ENCODE measurements around the gene SLC48A1. TPM values are rescaled to one million over a fixed set of nuclear protein-coding genes. Genes with fewer than 3 reads are reported as not detected.
A peak's percentile ranks its signal among the peaks of the same experiment; 100 is the strongest.

Gene SLC48A1
- total and polyA plus RNA-seq, 10 of the 15 experiments (the other 5 are each of a cell fraction or from before 2014, with no cell fraction given): 1.1 to 4.9 (median 1.9) TPM

GRCh38 chr12:47758834-47759690, 14.0 kb upstream of the SLC48A1 start, which contains the start of gene RAPGEF3 (continued):
- TF ChIP-seq SMAD5 (IDR thresholded peaks at IDR 0.05; ENCODE audit: low read depth) (no peak), CREM (IDR thresholded peaks at IDR 0.05; ENCODE audit: low read depth) (no peak), POLR2AphosphoS2 (IDR thresholded peaks at IDR 0.05; ENCODE audit: low read depth, low read length) (no peak), CREB1 (IDR thresholded peaks at IDR 0.05; ENCODE audit: low read depth) (no peak), STAT1 (conservative IDR thresholded peaks at IDR 0.05) (no peak), POLR2A (IDR thresholded peaks at IDR 0.05; ENCODE audit: low read depth, low read length) (peak; percentile 21; the same call in 1 of the 2 replicates)

- Histone ChIP-seq H3K27me3 (replicated peaks in 1 of 2; ENCODE audit: control insufficient read depth in 2 of 2, insufficient read depth in 2 of 2, low read length in 1 of 2) (no peaks in the 10 kb centered on the region), H3K36me3 (ENCODE audit: control insufficient read depth in 2 of 2, insufficient read depth in 2 of 2, low read length in 1 of 2) (no peaks in the 10 kb centered on the region), H3K27ac (ENCODE audit: control insufficient read depth, insufficient read depth) (no peak overlapping the region), H3K4me2 (ENCODE audit: control insufficient read depth, insufficient read depth) (no peak overlapping the region), H2AFZ (ENCODE audit: control insufficient read depth, low read depth, low read length) (no peak overlapping the region), H3K4me3 (no peak overlapping the region), H3K79me2 (ENCODE audit: control insufficient read depth, insufficient read depth, low read length) (no peaks in the 10 kb centered on the region), H3K9ac (ENCODE audit: control insufficient read depth, insufficient read depth, low read length) (no peak overlapping the region), H3K4me1 (ENCODE audit: control insufficient read depth, insufficient read depth, low read length) (peaks cover 6% of the 10 kb centered on the region; the same call in 1 of the 2 replicates), H3K9me3 (replicated peaks; ENCODE audit: control insufficient read depth, insufficient read depth, low read length) (no peaks in the 10 kb centered on the region), H4K20me1 (ENCODE audit: control insufficient read depth, insufficient read depth) (no peaks in the 10 kb centered on the region)
- ChIA-PET SMC1A (ENCODE audit: uncharacterized antibody, unreplicated experiment) (interaction anchor here (0.6 to 12.2 kb wide), 6 partner anchors 8 to 57 kb away, joined by 3 to 277 read pairs (median 4); partner anchors contain the start of gene RPAP3), POLR2A (interaction anchor here (0.9 kb wide), 1 partner anchor 41 kb away, joined by 3 read pairs; no protein-coding TSS in a partner anchor), RAD21 (ENCODE audit: unreplicated experiment) (interaction anchor here (1.2 to 12.6 kb wide), 4 partner anchors 20 to 75 kb away, joined by 3 to 237 read pairs (median 8); no protein-coding TSS in a partner anchor), CTCF (interaction anchor here (0.9 to 14.5 kb wide), 7 partner anchors 10 to 111 kb away, joined by 3 to 507 read pairs (median 3); partner anchors contain the start of gene SLC48A1)
- TF ChIP-seq STAT3 (IDR thresholded peaks at IDR 0.05; ENCODE audit: low read depth, low read length) (no peak), HDAC6 (IDR thresholded peaks at IDR 0.05; ENCODE audit: unreplicated experiment) (no peak), ASH2L (IDR thresholded peaks at IDR 0.05; ENCODE audit: borderline replicate concordance, low read depth) (no peak), NFYA (IDR thresholded peaks at IDR 0.05; ENCODE audit: borderline replicate concordance, low read depth, low read length) (no peak), TCF3 (IDR thresholded peaks at IDR 0.05; ENCODE audit: borderline replicate concordance, insufficient read depth, low read depth, low read length) (no peak), NBN (IDR thresholded peaks at IDR 0.05) (no peak), ZNF217 (IDR thresholded peaks at IDR 0.05) (no peak), POLR2AphosphoS2 (IDR thresholded peaks at IDR 0.05; ENCODE audit: low read depth, low read length) (no peak), ZNF622 (IDR thresholded peaks at IDR 0.05) (no peak)
- BruUV-seq (replicated peaks): no TSS peak
- no peak for DNase-seq (ENCODE audit: low read depth, low spot score)
- intact Hi-C loops (cut with micrococcal nuclease; ENCODE audit: unreplicated experiment): no loop called here
- no peak for FAIRE-seq
- ATAC-seq: no peak
- 37% methylated on average over 3 of the region's 3 CpGs for WGBS (ENCODE audit: insufficient coverage, insufficient replicate concordance, low lambda C conversion rate, missing lambda C conversion rate)
- in situ Hi-C loops (cut with MboI): no loop called here
Observed at GRCh38 chr12:47762850-47763465, 10.1 kb upstream of the SLC48A1 start.
